HG02571 (cell line): Measurements from ENCODE around the gene FLACC1.
"Not testable (repeated sequence)": the region's sequence is repeated elsewhere in the genome, so short reads cannot be mapped to it uniquely, and the experiment has no call there.

Experiments
- ATAC-seq: cut with Tn5 transposase; IDR thresholded peaks from one replicate; pipeline ENCODE4 v1.9.1; 2021; ENCODE audit warnings: mild to moderate bottlenecking, moderate library complexity; ENCODE audit not compliant: unreplicated experiment

Gene FLACC1

DNA sequence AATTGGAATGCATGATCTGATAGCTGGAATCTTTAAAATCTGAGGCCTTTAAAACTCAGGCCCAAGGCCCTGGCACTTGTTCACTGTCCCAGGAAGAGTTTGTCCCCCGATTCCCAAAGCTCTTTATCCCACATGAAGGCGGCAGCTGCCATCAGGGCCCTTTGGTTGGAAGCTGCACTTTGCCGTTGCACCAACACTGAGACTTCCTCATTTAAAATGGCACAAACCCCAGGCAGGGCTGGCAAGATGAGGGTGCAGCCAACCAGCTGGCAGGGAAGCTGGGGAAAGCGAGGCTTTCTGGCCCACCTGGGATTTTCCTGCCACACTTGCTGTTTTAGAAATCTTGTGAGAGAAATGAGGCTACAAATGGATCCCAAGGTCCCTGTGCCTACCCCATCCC, 6.3 kb downstream of the FLACC1 start:
- ATAC-seq: no peak

DNA sequence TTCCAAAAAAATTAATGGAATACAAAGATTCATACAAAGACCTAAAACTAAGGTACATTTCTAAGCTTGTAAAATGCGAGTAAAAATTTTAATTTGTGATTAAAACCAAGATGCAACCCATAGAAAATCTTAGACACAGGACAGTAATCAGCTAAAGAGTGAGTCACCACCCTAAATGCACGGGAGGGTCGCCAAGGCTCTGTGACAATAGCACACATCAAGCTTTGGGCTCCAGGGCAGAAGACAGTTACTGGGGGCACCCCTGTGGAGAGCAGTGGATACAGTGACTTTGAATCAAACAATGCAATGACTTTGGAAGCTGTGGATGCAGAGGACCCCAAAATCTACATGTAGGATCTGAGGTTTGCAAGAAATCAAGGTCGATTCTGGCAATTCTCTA, 7.5 kb downstream of the FLACC1 start:
- no peak for ATAC-seq

DNA sequence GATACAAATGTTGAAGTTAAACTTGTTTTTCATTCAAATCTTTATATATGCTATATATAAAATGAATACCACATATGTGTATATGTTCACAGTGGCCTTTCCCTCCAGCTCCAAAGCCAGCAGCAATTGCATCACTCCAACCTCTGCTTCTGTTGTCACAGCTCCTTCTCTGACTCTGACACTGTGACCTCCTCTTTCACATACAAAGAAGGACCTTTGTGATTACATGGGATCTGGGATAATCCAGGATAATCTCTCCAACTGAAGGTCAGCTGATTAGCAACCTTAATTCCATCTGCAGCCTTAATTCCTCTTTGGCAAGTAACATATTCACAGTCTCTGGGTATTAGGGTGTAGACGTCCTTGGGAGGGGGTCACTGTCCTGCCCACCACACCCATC, 8.4 kb downstream of the FLACC1 start:
- ATAC-seq: no peak

DNA sequence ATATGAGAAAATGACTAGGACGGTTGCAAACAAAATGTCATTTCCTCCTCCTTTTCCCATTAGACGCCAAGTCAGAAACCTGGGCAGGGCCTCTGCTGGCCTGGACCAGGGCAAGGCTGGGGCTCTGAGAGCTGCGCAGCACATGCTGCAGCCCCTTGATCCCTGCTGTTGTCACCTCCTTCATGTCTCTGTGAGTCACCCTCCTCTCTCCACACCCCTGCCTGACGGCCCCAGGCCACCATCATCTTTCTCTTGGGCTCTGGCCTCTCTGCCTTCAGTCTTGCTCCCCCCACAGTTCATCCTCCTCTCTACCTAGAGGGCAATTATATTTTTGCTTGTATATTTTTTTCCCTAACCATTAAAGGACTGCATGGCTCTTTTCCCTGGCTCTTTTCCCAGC, 10.0 kb downstream of the FLACC1 start:
- no peak for ATAC-seq

DNA sequence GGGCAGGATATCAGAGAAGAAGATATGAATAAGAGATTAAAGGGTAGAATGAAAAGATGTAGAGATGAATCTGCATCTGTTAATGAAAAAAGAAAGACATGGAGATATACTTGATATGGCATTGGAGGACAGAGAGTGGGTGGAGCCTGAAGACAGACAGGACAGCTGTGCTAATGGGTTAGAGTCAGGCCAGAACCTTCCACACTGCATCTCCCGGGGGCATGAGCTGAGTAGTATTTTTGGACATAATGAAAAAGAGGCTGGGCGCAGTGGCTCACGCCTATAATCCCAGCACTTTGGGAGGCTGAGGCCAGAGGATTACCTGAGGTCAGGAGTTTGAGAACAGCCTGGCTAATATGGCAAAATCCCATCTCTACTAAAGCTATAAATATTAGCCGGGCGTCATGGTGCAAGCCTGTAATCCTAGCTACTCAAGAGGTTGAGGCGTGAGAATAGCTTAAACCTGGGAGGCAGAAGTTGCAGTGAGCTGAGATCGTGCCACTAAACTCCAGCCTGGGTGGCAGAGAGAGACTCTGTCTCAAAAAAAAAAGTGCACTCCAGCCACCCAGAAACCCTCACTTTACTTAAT, 11.4 kb downstream of the FLACC1 start:
- no peak for ATAC-seq

DNA sequence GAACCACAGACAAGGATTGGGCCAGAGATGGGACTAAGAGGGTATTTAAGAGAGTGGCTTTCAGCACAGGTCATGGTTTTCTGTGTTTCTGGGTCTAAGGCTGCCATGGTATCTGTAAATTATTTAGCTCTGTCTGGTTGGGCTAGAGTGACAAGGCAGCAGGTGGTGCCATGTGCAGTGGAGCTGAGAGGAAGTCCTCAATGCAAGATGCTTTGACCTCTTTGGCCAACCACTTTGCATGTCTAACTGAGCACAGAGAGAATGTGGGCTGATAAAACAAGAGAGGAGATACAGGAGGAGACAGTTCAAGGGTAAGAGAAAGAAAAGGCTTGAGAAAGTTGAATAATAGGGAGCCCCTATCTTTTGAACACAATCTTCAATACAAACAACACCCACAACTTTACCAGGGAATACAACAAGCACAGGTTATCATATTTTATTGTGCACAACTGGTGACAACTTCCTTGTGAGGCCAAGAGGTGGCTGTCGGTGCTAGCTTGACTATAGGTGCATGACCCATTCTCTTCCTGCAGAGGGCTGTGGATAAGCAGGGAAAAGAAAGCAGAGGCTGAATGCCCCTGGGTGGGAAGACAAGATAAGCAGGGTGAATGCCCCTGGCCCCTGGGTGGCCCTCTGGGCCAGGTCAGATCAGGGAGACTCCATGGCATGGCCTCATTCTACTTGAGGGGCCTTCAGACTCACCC, 12.3 kb downstream of the FLACC1 start:
- peak; percentile 79 for ATAC-seq

DNA sequence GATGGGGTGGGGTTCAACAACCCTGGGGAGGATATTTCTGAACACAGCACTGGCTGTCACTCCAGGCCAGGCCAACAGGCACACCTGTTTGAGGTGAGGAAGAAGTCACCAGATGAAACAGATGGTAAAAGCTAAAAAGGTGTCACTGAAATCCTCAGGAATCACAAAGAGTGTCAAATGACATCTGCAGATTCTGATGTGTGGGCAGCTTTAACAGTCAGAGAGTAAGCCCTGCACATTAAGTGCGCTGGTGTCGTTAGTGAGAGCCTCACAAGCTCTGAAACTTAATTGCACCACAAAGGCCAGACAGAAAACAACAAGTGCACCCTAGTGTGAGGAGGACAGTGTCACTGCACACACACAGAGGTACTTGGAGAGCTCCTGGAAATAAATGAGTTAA, 13.6 kb downstream of the FLACC1 start:
- no peak for ATAC-seq

DNA sequence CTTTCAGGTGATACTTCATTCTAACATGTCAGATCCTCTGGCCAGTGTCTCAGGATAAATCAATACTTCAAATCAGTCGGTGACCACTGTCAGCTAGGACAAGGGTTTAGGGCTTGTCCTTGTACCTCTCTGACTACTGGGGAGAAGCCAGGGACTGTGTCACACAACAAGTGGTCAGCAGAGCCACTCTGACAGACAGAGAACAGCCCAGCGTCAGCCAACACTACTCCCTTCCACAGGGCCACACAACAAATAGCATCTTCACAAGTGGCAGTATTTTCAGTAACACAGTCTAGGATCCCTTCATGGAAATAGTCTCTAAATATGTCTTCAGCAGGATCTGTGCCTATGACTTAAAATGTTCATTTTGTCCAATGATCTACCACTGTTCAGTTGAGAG, 14.2 kb downstream of the FLACC1 start:
- ATAC-seq: no peak

DNA sequence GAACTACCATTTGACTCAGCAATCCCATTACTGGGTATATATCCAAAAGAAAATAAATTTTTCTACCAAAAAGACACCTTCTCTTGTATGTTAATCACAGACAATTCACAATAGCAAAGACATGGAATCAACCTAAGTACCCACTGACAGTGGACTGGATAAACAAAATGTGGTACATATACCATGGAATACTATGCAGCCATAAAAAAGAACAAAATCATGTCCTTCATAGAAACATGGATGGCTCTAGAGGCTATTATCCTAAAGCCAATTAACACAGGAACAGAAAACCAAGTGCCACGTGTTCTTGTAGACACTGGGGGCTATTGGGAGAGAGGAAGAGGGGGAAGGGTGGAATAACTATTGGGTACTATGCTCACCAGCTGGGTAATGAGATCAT, 27.7 kb downstream of the FLACC1 start:
- ATAC-seq: no peak

DNA sequence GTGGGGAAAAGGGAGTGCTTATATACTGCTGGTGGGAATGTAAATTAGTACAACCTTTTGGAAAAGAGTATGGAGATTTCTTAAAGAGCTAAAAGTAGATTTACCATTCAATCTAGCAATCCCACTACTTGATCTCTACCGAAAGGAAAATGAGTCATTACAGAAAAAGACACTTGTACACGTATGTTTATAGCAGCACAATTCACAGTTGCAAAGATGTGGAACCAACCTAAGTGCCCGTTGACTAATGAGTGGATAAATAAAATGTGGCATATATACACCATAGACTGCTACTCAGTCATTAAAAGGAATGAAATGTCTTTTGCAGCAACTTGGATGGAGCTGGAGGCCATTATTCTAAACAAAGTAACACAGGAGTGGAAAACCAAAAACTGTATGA, 29.5 kb downstream of the FLACC1 start:
- no peak for ATAC-seq

DNA sequence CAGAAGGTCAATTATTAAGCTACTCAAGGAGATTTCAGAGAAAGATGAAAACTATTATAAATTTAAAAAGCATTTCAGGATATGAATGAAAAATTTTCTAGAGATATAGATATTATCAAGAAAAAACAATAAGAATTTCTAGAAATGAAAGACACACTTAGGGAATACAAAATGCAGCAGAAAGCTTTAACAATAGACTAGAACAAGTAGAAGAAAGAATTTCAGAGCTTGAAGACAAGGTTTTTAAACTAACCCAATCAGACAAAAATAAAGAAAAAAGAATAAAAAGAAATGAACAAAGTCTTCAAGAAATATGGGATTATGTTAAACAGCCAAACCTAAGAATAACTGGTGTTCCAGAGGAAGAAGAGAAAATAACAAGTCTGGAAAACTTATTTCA, 34.4 kb downstream of the FLACC1 start:
- ATAC-seq: no peak

DNA sequence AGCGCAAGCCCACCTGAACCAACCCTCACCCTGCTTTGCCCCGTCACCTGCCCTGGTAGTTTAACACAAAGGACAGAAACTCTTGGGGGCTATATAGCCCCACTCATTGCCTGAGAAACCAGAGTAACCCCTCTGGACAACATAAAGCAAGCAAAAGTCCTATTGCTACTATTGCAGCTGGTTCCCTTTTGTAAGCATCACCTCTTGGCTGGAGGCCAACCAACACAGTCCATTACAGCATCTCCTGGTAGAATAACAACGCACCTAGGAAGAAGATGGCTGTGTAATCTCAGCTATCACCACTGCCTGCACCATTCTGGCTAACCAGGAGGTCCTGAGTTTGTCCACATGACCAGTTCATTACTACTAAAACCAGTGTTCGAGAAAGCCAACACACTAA, 36.4 kb downstream of the FLACC1 start:
- no peak for ATAC-seq

DNA sequence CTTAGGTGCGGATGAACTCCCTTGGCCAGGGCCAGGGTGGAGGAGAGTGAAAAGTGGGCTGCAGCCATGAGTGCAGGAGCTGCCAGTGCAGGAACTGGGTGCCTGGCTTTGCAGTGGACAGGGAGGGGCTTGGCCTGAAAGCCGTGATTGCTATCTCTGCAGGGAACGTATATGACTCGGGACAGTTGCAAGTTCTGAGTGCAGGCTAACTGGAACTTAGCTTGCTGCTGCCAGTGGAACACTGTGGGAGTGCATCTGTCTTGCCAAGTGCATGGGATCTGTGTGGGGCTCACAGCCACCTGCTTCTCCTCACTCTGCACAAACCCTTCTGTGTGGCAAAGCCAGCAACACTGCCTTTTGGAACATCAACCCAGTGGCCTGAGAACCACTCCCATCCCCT, 36.9 kb downstream of the FLACC1 start:
- no peak for ATAC-seq

DNA sequence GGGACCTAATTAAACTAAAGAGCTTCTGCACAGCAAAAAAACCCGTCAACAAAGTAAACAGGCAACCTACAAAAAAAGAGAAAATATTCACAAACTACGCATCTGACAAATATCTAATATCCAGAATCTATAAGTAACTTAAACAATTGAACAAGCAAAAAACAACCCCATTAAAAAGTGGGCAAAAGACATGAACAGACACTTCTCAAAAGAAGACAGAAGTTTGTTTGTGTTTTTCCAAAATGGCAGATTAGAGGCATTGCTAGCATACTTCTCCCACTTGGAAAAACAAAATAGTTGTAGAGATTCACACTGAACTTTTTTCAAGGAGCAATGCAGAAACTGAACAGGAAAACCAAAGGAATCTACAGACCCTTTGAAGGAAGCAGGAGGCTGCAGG, 37.6 kb downstream of the FLACC1 start:
- no peak for ATAC-seq

DNA sequence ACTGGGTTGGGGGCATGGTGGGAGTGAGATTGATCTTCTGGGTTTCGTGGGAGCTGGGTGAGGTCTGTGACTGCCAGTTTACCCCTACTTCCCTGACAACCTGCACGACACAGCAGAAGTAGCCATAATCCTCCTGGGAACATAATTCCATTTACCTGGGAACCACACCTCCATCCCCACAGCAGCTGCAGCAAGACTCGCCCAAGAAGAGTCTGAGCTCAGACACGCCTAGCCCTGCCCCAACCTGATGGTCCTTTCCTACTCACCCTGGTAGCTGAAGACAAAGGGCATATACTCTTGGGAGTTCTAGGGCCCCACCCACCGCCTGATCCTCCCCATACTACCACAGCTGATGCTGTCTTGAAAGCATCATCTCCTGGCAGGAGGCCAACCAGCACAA, 43.8 kb downstream of the FLACC1 start:
- no peak for ATAC-seq

DNA sequence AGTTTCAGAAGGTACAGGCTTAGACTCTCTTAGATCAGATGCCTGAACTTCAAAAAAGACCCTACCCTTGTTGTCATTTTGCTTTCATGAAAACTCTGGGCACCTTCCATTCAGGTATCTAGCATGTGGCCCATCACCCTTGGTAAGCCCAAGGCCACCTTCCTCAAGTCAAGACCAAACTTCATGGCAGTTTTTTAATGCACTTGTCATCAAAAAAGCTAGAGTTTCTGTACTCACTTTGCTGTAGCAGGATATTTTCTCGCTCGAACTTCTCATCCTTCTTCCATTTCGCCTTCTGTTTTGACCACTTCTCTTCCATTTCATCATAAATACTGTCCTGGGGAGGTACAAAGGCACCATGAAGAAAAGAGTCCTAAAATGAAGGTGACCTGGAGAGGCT, 48.2 kb downstream of the FLACC1 start:
- ATAC-seq: no peak

DNA sequence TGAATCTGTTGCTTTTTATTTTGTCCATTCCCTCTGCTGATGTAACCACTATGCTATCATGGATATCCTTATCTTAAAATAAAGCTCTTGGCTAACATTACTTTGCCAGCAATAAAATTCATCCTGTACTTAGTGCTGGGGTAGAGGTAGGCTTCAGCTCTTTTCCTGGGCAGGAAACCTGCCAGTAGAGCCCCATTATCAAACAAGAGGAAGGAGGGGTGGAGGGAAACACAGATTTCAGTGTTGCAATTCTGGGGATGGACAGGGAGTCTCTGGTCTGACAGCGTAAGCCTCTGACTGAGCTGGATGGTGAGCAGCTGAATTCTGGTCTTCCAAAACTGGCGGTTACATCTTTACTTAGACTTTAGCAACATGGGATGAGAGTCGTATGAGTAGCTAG, 49.3 kb downstream of the FLACC1 start:
- no peak for ATAC-seq

DNA sequence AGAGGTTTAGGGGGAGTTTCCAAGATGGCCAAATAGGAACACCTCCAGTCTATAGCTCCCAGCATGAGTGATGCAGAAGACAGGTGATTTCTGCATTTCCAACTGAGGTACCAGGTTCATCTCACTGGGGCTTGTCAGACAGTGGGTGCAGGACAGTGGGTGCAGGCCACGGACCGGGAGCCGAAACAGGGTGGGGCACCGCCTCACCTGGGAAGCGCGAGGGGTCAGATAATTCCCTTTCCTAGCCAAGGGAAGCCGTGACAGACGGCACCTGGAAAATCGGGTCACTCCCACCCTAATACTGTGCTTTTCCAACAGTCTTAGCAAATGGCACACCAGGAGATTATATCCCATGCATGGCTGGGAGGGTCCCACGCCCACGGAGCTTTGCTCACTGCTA, 57.2 kb downstream of the FLACC1 start:
- ATAC-seq: not testable (repeated sequence)

DNA sequence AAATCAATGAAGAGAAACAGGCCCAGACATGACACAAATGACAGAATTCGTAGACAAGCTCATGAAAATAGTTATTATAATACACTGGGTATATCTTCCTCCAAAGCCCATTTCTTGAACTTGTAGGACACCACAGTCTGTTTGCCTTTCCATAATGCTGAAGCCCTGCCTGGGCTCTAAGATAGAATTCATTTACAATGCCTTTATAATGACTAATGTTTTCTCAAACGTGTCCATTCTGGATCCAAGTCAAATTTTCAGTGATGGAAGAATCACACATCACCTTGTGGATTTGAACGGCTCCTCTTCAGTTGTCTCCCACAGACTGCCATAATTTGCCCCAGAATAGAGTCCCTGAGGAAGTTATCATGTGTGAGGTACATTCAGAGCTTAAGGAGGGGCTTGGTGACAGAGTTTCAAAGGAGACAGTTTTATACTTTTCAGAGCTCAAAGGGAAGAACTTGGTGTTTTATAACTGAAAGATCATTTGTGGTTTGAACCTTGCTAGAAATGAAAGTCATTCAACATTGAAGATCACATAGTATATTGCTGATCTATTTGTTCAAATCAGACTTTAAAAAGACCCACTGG, 58.6 kb downstream of the FLACC1 start:
- no peak for ATAC-seq

DNA sequence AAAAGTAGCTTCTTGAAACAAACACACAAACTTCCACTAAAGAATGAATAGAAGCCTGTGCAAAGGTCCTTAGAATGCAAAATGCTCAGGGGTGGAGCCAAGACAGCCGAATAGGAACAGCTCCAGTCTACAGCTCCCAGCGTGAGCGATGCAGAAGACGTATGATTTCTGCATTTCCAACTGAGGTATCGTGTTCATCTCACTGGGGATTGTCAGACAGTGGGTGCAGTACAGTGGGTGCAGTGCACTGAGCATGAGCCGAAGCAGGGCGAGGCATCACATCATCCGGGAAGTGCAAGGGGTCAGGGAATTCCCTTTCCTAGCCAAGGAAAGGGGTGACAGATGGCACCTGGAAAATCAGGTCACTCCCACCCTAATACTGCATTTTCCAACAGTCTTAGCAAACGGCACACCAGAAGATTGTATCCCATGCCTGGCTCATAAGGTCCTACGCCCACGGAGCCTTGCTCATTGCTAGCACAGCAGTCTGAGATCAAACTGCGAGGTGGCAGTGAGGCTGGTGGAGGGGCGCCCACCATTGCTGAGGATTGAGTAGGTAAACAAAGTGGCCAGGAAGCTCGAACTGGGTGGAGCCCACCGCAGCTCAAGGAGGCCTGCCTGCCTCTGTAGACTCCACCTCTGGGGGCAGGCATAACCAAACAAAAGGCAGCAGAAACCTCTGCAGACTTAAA, 66.5 kb downstream of the FLACC1 start:
- ATAC-seq: not testable (repeated sequence)

DNA sequence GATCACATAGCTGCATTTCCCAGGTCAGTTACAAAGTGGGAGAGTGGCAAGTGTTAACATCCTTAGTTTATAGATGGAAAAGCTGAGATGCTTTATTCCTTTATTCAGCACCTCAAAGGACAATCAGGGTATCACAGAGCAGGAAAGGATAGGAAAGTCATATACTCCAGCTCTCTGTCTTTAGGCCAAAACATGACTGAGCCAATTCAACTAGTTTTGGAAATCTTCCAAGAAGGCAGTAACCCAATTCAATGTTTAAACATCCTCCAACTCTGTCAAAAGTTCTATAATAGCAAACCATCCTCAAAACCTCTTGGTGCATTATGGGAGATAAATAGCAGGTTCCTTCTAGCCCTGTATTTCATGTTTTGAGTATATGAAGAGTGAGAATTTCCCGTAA, 71.6 kb downstream of the FLACC1 start:
- no peak for ATAC-seq
